Measurements from ENCODE around the gene SPTLC3.

The SPTLC3 gene

GRCh38 chr20:13037727-13038126 is 29.0 kb downstream of the SPTLC3 start:
- no peaks in the 10 kb centered on the region for H3K36me3 ChIP-seq (ENCODE audit: control insufficient read depth in 1 of 2, insufficient read depth in 2 of 2, low read depth in 1 of 2, low read length in 2 of 2)
- H3K18ac ChIP-seq (ENCODE audit: low read depth in 1 of 2, low read length in 2 of 2) = no peak overlapping the region
- no peaks in the 10 kb centered on the region for H3K9me3 ChIP-seq (ENCODE audit: control insufficient read depth, low read length)
- no peak overlapping the region for H3K4me3 ChIP-seq (ENCODE audit: insufficient read depth in 1 of 2, low read depth in 1 of 2, low read length in 2 of 2)
- no peak overlapping the region for H2BK5ac ChIP-seq (ENCODE audit: low read depth, low read length, poor library complexity, severe bottlenecking)
- H3K4me1 ChIP-seq (ENCODE audit: control insufficient read depth, insufficient read depth, low read depth, low read length) = no peaks in the 10 kb centered on the region
- no peak overlapping the region for H2BK120ac ChIP-seq (ENCODE audit: low read depth, low read length)
- no peak overlapping the region for H3K27ac ChIP-seq (ENCODE audit: low read length, poor library complexity, severe bottlenecking)
- no peak overlapping the region for H2BK12ac ChIP-seq (ENCODE audit: low read length in 2 of 2)
- H3K4ac ChIP-seq (ENCODE audit: low read depth in 1 of 2, low read length in 2 of 2) = no peak overlapping the region
- H4K91ac ChIP-seq (ENCODE audit: low read length) = no peak overlapping the region
- no peak overlapping the region for H2BK15ac ChIP-seq (ENCODE audit: low read depth, poor library complexity, severe bottlenecking)
- peaks cover 15% of the 10 kb centered on the region for H3K79me1 ChIP-seq (replicated peaks; ENCODE audit: low read length, poor library complexity, severe bottlenecking)
- H2AK5ac ChIP-seq (ENCODE audit: low read length, severe bottlenecking) = no peak overlapping the region
- no peak overlapping the region for H3K14ac ChIP-seq (ENCODE audit: low read length in 2 of 2)
- no peak overlapping the region for H3K4me2 ChIP-seq (ENCODE audit: low read length, poor library complexity, severe bottlenecking)
- H2AFZ ChIP-seq (ENCODE audit: low read depth, low read length) = no peak overlapping the region
- no peak for DNase-seq
- no peak overlapping the region for H4K8ac ChIP-seq (ENCODE audit: low read length)
- no peak overlapping the region for H3K23ac ChIP-seq (ENCODE audit: low read length in 2 of 2)
- H3K27me3 ChIP-seq (ENCODE audit: control insufficient read depth in 1 of 2, insufficient read depth in 1 of 2, low read length in 2 of 2) = no peaks in the 10 kb centered on the region
- WGBS = 47% methylated on average over 2 of the region's 3 CpGs
- no peak overlapping the region for H3K9ac ChIP-seq (ENCODE audit: low read length)

GRCh38 chr20:13041574-13042457 is 33.0 kb downstream of the SPTLC3 start:
- H2BK12ac ChIP-seq (ENCODE audit: low read length in 2 of 2) = no peak overlapping the region
- H3K27ac ChIP-seq (ENCODE audit: low read length, poor library complexity, severe bottlenecking) = no peak overlapping the region
- no peak overlapping the region for H2AK5ac ChIP-seq (ENCODE audit: low read length, severe bottlenecking)
- no peak overlapping the region for H3K4me3 ChIP-seq (ENCODE audit: insufficient read depth in 1 of 2, low read depth in 1 of 2, low read length in 2 of 2)
- H4K8ac ChIP-seq (ENCODE audit: low read length) = no peak overlapping the region
- no peak overlapping the region for H3K4ac ChIP-seq (ENCODE audit: low read depth in 1 of 2, low read length in 2 of 2)
- H2BK120ac ChIP-seq (ENCODE audit: low read depth, low read length) = no peak overlapping the region
- H2BK15ac ChIP-seq (ENCODE audit: low read depth, poor library complexity, severe bottlenecking) = no peak overlapping the region
- no peak overlapping the region for H3K23ac ChIP-seq (ENCODE audit: low read length in 2 of 2)
- no peaks in the 10 kb centered on the region for H3K36me3 ChIP-seq (ENCODE audit: control insufficient read depth in 1 of 2, insufficient read depth in 2 of 2, low read depth in 1 of 2, low read length in 2 of 2)
- H3K9me3 ChIP-seq (ENCODE audit: control insufficient read depth, low read length) = no peaks in the 10 kb centered on the region
- peaks cover 23% of the 10 kb centered on the region for H3K79me1 ChIP-seq (replicated peaks; ENCODE audit: low read length, poor library complexity, severe bottlenecking)
- no peak overlapping the region for H4K91ac ChIP-seq (ENCODE audit: low read length)
- H3K9ac ChIP-seq (ENCODE audit: low read length) = no peak overlapping the region
- DNase-seq = no peak
- H2BK5ac ChIP-seq (ENCODE audit: low read depth, low read length, poor library complexity, severe bottlenecking) = no peak overlapping the region
- H3K27me3 ChIP-seq (ENCODE audit: control insufficient read depth in 1 of 2, insufficient read depth in 1 of 2, low read length in 2 of 2) = no peaks in the 10 kb centered on the region
- no peak overlapping the region for H3K14ac ChIP-seq (ENCODE audit: low read length in 2 of 2)
- no peak overlapping the region for H3K4me2 ChIP-seq (ENCODE audit: low read length, poor library complexity, severe bottlenecking)
- no peaks in the 10 kb centered on the region for H3K4me1 ChIP-seq (ENCODE audit: control insufficient read depth, insufficient read depth, low read depth, low read length)
- H3K18ac ChIP-seq (ENCODE audit: low read depth in 1 of 2, low read length in 2 of 2) = no peak overlapping the region
- no peak overlapping the region for H2AFZ ChIP-seq (ENCODE audit: low read depth, low read length)
- 100% methylated on average over 3 of the region's 4 CpGs for WGBS

DNA sequence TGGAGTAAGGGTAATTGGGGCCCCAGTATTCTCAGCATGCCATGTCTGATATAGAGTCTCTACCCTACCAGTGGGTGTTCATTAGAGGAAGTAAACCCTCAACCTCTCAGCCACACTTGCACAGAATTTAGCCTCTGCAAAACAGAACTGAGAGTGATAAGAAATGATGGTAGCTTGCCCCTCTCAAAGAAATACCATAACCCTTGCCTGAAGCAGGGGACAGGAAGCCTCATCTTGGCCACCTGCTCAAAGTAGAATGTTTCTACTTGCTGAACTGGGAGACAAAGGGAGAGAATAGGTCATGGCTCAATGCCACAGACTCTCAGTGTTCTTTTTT is 33.7 kb downstream of the SPTLC3 start:
- H3K4me1 ChIP-seq (ENCODE audit: control insufficient read depth, insufficient read depth, low read depth, low read length) = no peaks in the 10 kb centered on the region
- no peak overlapping the region for H3K27ac ChIP-seq (ENCODE audit: low read length, poor library complexity, severe bottlenecking)
- H3K9me3 ChIP-seq (ENCODE audit: control insufficient read depth, low read length) = no peaks in the 10 kb centered on the region
- no peak overlapping the region for H3K9ac ChIP-seq (ENCODE audit: low read length)
- no peak overlapping the region for H4K91ac ChIP-seq (ENCODE audit: low read length)
- DNase-seq = no peak
- H2BK15ac ChIP-seq (ENCODE audit: low read depth, poor library complexity, severe bottlenecking) = no peak overlapping the region
- H2BK5ac ChIP-seq (ENCODE audit: low read depth, low read length, poor library complexity, severe bottlenecking) = no peak overlapping the region
- H3K18ac ChIP-seq (ENCODE audit: low read depth in 1 of 2, low read length in 2 of 2) = no peak overlapping the region
- H2BK12ac ChIP-seq (ENCODE audit: low read length in 2 of 2) = no peak overlapping the region
- no peaks in the 10 kb centered on the region for H3K27me3 ChIP-seq (ENCODE audit: control insufficient read depth in 1 of 2, insufficient read depth in 1 of 2, low read length in 2 of 2)
- H3K4ac ChIP-seq (ENCODE audit: low read depth in 1 of 2, low read length in 2 of 2) = no peak overlapping the region
- no peak overlapping the region for H2AK5ac ChIP-seq (ENCODE audit: low read length, severe bottlenecking)
- H3K36me3 ChIP-seq (ENCODE audit: control insufficient read depth in 1 of 2, insufficient read depth in 2 of 2, low read depth in 1 of 2, low read length in 2 of 2) = no peaks in the 10 kb centered on the region
- H3K14ac ChIP-seq (ENCODE audit: low read length in 2 of 2) = no peak overlapping the region
- H2AFZ ChIP-seq (ENCODE audit: low read depth, low read length) = no peak overlapping the region
- H3K79me1 ChIP-seq (replicated peaks; ENCODE audit: low read length, poor library complexity, severe bottlenecking) = peaks cover 20% of the 10 kb centered on the region
- H3K4me2 ChIP-seq (ENCODE audit: low read length, poor library complexity, severe bottlenecking) = no peak overlapping the region
- H3K23ac ChIP-seq (ENCODE audit: low read length in 2 of 2) = no peak overlapping the region
- H3K4me3 ChIP-seq (ENCODE audit: insufficient read depth in 1 of 2, low read depth in 1 of 2, low read length in 2 of 2) = no peak overlapping the region
- no peak overlapping the region for H2BK120ac ChIP-seq (ENCODE audit: low read depth, low read length)
- H4K8ac ChIP-seq (ENCODE audit: low read length) = no peak overlapping the region

- Histone ChIP-seq H2BK120ac (ENCODE audit: low read depth, low read length) (no peak overlapping the region), H3K27me3 (ENCODE audit: control insufficient read depth in 1 of 2, insufficient read depth in 1 of 2, low read length in 2 of 2) (no peaks in the 10 kb centered on the region), H3K4ac (ENCODE audit: low read depth in 1 of 2, low read length in 2 of 2) (no peak overlapping the region), H4K8ac (ENCODE audit: low read length) (no peak overlapping the region), H3K14ac (ENCODE audit: low read length in 2 of 2) (no peak overlapping the region), H2BK15ac (ENCODE audit: low read depth, poor library complexity, severe bottlenecking) (no peak overlapping the region), H3K27ac (ENCODE audit: low read length, poor library complexity, severe bottlenecking) (no peak overlapping the region), H3K36me3 (ENCODE audit: control insufficient read depth in 1 of 2, insufficient read depth in 2 of 2, low read depth in 1 of 2, low read length in 2 of 2) (peaks cover 0 to 3% of the 10 kb centered on the region in 2 experiments), H3K23ac (ENCODE audit: low read length in 2 of 2) (no peak overlapping the region), H3K4me3 (ENCODE audit: insufficient read depth in 1 of 2, low read depth in 1 of 2, low read length in 2 of 2) (no peak overlapping the region), H2AK5ac (ENCODE audit: low read length, severe bottlenecking) (no peak overlapping the region), H2BK5ac (ENCODE audit: low read depth, low read length, poor library complexity, severe bottlenecking) (no peak overlapping the region), H2AFZ (ENCODE audit: low read depth, low read length) (no peak overlapping the region), H4K91ac (ENCODE audit: low read length) (no peak overlapping the region), H2BK12ac (ENCODE audit: low read length in 2 of 2) (no peak overlapping the region), H3K4me2 (ENCODE audit: low read length, poor library complexity, severe bottlenecking) (no peak overlapping the region), H3K9ac (ENCODE audit: low read length) (no peak overlapping the region), H3K4me1 (ENCODE audit: control insufficient read depth, insufficient read depth, low read depth, low read length) (no peaks in the 10 kb centered on the region), H3K9me3 (ENCODE audit: control insufficient read depth, low read length) (no peaks in the 10 kb centered on the region), H3K18ac (ENCODE audit: low read depth in 1 of 2, low read length in 2 of 2) (no peak overlapping the region), H3K79me1 (replicated peaks; ENCODE audit: low read length, poor library complexity, severe bottlenecking) (peaks cover 22% of the 10 kb centered on the region)
- no peak for DNase-seq
- WGBS = 69% methylated on average over 1 of the region's 1 CpG
Measured at GRCh38 chr20:13046409-13046808, 37.6 kb downstream of the SPTLC3 start.
